GM21825 (cell line): ENCODE measurements around the gene C12orf56.
"Not testable (repeated sequence)": the region's sequence is repeated elsewhere in the genome, so short reads cannot be mapped to it uniquely, and the experiment has no call there.

ENCODE experiments used
- ATAC-seq: cut with Tn5 transposase; IDR thresholded peaks from one replicate; pipeline ENCODE4 v1.9.1; 2021; ENCODE audit warnings: mild to moderate bottlenecking, moderate library complexity; ENCODE audit not compliant: unreplicated experiment

Gene C12orf56

GRCh38 chr12:64318605-64319004 is 72.0 kb downstream of the C12orf56 start:
- no peak for ATAC-seq

- ATAC-seq = no peak
Observed at GRCh38 chr12:64311877-64312276, 78.7 kb downstream of the C12orf56 start.

- no peak for ATAC-seq
Observed at GRCh38 chr12:64304571-64304970, 86.0 kb downstream of the C12orf56 start.

- no peak for ATAC-seq
Observed at GRCh38 chr12:64299628-64300027, 90.9 kb downstream of the C12orf56 start.

GRCh38 chr12:64296301-64296700 is 94.3 kb downstream of the C12orf56 start:
- no peak for ATAC-seq

- no peak for ATAC-seq
Observed at GRCh38 chr12:64293654-64294364, 96.7 kb downstream of the C12orf56 start.

GRCh38 chr12:64293174-64293573 is 97.4 kb downstream of the C12orf56 start:
- ATAC-seq = not testable (repeated sequence)

GRCh38 chr12:64286521-64286920 is 104.0 kb downstream of the C12orf56 start:
- no peak for ATAC-seq

- ATAC-seq = no peak
Observed at GRCh38 chr12:64284256-64284655, 106.3 kb downstream of the C12orf56 start.

GRCh38 chr12:64278421-64278820 is 112.1 kb downstream of the C12orf56 start:
- ATAC-seq = no peak

GRCh38 chr12:64273527-64274403 is 116.8 kb downstream of the C12orf56 start:
- no peak for ATAC-seq

- ATAC-seq = no peak
Observed at GRCh38 chr12:64270411-64270810, 120.1 kb downstream of the C12orf56 start.

GRCh38 chr12:64269161-64269560 is 121.4 kb downstream of the C12orf56 start:
- no peak for ATAC-seq

- ATAC-seq = no peak
Observed at GRCh38 chr12:64268409-64268808, 122.1 kb downstream of the C12orf56 start.

GRCh38 chr12:64265839-64266238 is 124.7 kb downstream of the C12orf56 start:
- no peak for ATAC-seq

GRCh38 chr12:64261813-64262212 is 128.7 kb downstream of the C12orf56 start:
- no peak for ATAC-seq

GRCh38 chr12:64258576-64258975 is 132.0 kb downstream of the C12orf56 start:
- no peak for ATAC-seq

GRCh38 chr12:64256166-64256800 is 134.3 kb downstream of the C12orf56 start:
- no peak for ATAC-seq

GRCh38 chr12:64255249-64255648 is 135.3 kb downstream of the C12orf56 start:
- no peak for ATAC-seq

- no peak for ATAC-seq
Observed at GRCh38 chr12:64253356-64253755, 137.2 kb downstream of the C12orf56 start.

- no peak for ATAC-seq
Observed at GRCh38 chr12:64252681-64253080, 137.9 kb downstream of the C12orf56 start.

GRCh38 chr12:64243809-64244208 is 146.7 kb downstream of the C12orf56 start:
- ATAC-seq = no peak
